NB4 (cell line): Measurements from ENCODE around the gene CCHCR1.

Source experiments
- DNase-seq: peaks from one replicate; pipeline ENCODE4 v3.0.0; 2010; ENCODE audit warnings: low read depth
- H3K4me3 ChIP-seq: one replicate; pipeline ENCODE4 v1.5.1; 2011; ENCODE audit warnings: mild to moderate bottlenecking, low read depth, low read length, moderate library complexity
- MYC ChIP-seq: IDR thresholded peaks from 2 replicates; pipeline ENCODE4 v1.6.1; 2011; ENCODE audit warnings: low read depth, low read length
- POLR2A ChIP-seq: IDR thresholded peaks from 2 replicates; pipeline ENCODE4 v1.6.1; 2011; ENCODE audit warnings: mild to moderate bottlenecking; ENCODE audit not compliant: insufficient read length; ENCODE audit errors: extremely low read depth
- TF ChIP-seq, protein P1 (sequence below): IDR thresholded peaks from 2 replicates; pipeline ENCODE4 v1.6.1; 2011; ENCODE audit warnings: low read depth, low read length
- TF ChIP-seq, protein P2 (sequence below): IDR thresholded peaks from one replicate; pipeline ENCODE4 v1.5.1; 2012; ENCODE audit warnings: low read depth, low read length

The CCHCR1 gene

DNA sequence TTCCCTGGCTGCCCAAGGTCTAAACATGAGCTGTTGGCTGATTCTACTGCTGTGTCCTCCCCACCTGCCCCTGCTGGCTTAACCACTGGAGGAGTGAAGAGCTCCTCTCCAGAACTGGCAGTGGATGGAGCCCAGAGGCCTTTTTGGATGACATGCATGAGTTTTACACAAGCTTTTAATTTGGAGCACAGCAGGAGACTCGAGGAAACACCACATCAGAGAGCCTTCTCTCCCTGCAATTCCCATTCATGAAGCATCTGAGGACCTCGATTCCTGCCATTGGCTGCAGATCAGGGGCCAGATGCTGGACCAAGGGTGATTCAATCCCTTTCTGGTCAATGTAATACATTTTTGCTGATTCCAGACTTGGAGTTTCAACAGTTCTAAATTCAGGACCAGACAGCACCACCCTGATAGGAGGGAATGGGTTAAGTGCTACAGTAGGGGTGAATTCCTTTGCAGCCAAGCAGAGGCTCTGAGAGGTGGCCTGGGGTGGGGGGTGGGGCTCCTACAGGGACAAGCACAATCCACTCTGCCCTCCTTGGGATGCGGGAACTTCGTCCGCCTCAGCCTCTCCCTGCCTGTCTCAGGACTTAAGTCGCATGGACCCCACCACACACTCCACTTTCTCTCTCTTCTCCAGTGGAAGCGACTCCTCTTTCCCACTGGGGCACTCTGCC lies 43.6 kb downstream of the CCHCR1 start:
- no peak overlapping the region for H3K4me3 ChIP-seq
- TF ChIP-seq, protein P1, sequence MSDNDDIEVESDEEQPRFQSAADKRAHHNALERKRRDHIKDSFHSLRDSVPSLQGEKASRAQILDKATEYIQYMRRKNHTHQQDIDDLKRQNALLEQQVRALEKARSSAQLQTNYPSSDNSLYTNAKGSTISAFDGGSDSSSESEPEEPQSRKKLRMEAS: no peak
- TF ChIP-seq POLR2A: no peak
- no peak for TF ChIP-seq MYC
- TF ChIP-seq, protein P2, sequence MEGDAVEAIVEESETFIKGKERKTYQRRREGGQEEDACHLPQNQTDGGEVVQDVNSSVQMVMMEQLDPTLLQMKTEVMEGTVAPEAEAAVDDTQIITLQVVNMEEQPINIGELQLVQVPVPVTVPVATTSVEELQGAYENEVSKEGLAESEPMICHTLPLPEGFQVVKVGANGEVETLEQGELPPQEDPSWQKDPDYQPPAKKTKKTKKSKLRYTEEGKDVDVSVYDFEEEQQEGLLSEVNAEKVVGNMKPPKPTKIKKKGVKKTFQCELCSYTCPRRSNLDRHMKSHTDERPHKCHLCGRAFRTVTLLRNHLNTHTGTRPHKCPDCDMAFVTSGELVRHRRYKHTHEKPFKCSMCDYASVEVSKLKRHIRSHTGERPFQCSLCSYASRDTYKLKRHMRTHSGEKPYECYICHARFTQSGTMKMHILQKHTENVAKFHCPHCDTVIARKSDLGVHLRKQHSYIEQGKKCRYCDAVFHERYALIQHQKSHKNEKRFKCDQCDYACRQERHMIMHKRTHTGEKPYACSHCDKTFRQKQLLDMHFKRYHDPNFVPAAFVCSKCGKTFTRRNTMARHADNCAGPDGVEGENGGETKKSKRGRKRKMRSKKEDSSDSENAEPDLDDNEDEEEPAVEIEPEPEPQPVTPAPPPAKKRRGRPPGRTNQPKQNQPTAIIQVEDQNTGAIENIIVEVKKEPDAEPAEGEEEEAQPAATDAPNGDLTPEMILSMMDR: no peak
- DNase-seq: no peak

DNA sequence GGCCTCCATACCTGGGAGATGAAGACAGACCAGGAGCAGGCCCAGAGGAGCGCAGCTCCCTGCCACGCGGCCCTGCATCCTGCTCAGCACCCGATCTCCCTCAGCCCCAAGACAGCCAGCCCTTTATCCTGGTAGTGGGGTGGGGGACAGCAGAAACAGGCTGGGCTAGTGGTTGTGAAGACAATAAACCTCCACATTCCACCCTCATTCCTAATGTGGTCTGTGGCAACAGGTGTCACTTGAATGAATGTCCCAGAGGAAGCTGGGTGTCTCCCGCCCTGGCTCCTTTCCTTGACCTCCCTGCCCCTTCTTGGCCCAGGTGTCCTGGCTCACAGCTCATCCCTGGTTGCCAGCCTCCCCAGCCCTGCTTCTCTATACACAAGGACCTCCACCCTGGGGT lies 45.1 kb downstream of the CCHCR1 start, which contains the start of gene C6orf15:
TSS of gene C6orf15 (minus strand) at position 98 of the 400 bp plus-strand sequence. CDS start at position 78, 20 bp downstream.
- DNase-seq: no peak
- no peak within 1 kb of the TSS for H3K4me3 ChIP-seq
- TF ChIP-seq, protein P2: no peak

DNA sequence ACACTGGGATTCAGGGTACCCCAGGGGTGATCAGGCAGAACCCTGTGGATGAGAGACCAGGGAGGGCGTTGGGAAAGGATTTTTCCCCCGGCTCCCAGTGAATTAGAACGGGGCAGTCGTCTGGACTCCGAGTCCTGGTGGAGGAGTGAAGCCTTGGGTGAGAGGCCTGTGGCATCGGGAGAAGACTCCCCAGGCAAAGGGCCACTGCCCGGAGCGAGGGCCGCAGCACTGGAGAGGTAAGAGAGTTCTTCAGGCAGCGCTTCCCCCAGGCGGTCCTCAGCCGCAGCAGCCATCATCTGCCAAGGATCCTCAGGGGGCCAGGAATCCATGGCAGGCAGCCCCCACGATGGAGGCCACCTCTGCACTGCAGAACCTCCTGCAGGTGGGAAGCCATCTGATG lies 45.9 kb downstream of the CCHCR1 start:
- no peak overlapping the region for H3K4me3 ChIP-seq
- DNase-seq: no peak
- TF ChIP-seq POLR2A (no peak), MYC (no peak)
- TF ChIP-seq, protein P2: no peak
- TF ChIP-seq, protein P1: no peak

DNA sequence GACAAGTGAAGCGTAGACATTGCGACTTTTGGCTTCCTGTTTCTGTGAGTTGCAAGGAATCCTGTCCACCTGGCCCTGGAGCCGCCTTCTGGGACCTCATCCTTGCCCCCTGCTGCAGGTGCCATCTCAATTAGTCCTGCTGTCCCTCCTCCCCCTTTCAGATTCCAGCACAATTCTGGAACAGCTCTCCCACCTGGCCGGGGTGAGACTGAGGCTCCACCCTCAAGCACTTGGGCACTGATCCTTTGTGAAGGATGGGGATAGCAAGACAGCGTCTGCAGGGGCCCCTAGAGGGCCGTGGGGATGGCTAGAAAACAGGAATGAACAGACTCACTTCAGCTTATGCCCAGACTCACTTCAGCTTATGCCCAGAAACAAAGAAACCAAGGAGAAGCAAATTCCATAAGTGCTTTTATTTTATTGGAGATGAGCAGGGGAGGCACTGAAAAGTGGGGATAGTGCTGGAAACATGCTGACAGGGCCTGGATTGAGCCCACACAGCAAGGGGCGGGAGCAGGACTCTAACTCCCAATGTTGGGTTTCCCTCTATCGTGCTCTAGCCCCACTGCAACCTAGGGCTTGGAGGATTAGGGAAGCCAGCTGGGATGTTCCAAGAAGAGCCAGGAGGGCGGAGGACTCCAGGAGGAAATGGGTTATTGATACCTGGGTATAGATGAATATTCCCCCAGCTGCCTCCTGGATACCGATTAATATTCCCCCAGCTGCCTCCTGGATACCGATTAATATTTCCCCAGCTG lies 46.6 kb downstream of the CCHCR1 start:
- DNase-seq: no peak
- TF ChIP-seq POLR2A (no peak), MYC (no peak)
- TF ChIP-seq, protein P1: no peak
- TF ChIP-seq, protein P2: no peak

DNA sequence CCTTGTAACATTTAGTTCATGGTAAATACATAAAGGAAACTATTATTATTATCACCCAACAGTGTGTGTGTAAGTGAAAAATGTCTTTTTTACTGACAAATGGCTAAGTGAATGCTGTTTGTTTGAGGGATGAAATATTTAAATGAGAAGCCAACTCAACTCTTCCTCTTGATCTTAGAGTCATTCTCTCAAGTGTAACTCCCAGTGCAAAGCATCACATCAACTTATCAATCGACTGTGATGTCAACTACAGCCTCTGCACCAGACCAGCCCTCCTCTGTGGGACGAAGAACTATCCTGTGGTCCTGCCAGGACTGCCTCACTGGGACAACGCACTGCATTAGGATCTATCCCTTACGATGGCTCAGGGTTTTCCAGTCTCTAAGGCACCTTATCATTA lies 50.5 kb downstream of the CCHCR1 start:
- TF ChIP-seq, protein P2: no peak
- no peak overlapping the region for H3K4me3 ChIP-seq
- DNase-seq: no peak

More for the DNA sequence above, 46.6 kb downstream of the CCHCR1 start:
- no peak overlapping the region for H3K4me3 ChIP-seq

DNA sequence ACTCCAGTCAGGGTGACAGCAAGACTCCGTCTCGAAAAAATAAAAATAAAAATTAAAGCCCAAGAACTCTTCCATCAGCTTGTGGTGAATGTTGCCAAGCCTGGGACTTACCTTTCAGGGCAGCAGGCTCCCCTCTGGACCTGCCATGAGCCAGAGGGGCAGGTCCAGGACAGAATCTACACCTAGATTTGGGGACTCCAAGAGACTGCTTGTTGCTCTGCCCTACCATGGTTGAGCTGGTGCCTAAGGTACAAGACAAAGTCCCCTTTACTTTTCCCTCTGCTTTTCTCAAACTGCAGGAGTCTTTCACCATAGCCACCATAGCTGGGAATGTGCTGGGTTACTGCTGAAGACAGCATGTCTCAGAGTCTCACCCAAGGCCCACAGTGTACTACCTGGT lies 54.5 kb downstream of the CCHCR1 start:
- no peak overlapping the region for H3K4me3 ChIP-seq
- DNase-seq: no peak
- TF ChIP-seq MYC: no peak
- TF ChIP-seq POLR2A: no peak
- TF ChIP-seq, protein P2: no peak
- TF ChIP-seq, protein P1: no peak
